CD4-positive, alpha-beta T cell treated with Interleukin-10 for 1 hour (primary cell): ENCODE results near the gene TRPM8.

ENCODE experiments used
- DNase-seq: peaks from one replicate; pipeline ENCODE4 v3.0.0-alpha.2; 2020

TRPM8 gene

GRCh38 chr2:234051374-234052070 is 134.3 kb downstream of the TRPM8 start:
- DNase-seq: no peak

GRCh38 chr2:234058881-234059280 is 141.7 kb downstream of the TRPM8 start:
- no peak for DNase-seq

- no peak for DNase-seq
Observed at GRCh38 chr2:234060236-234060635, 143.1 kb downstream of the TRPM8 start.

GRCh38 chr2:234061624-234062257 is 144.6 kb downstream of the TRPM8 start:
- no peak for DNase-seq

GRCh38 chr2:234066587-234066986 is 149.4 kb downstream of the TRPM8 start:
- no peak for DNase-seq
